A172 (cell line): ENCODE results near the gene NUP160. TPM values are rescaled to one million over a fixed set of nuclear protein-coding genes. Genes with fewer than 3 reads are reported as not detected.
"Not testable (repeated sequence)": the region's sequence is repeated elsewhere in the genome, so short reads cannot be mapped to it uniquely, and the experiment has no call there.

Source experiments
- DNase-seq: peaks from one replicate; pipeline ENCODE4 v3.0.0-alpha.2; 2015; ENCODE audit warnings: low spot score
- total RNA-seq: library from RNA; depleted of rRNA; stranded (reverse); fragments of >200 nt; shearing (Covaris generic); gene quantifications from 2 replicates; pipeline ENCODE4 v1.2.3, GENCODE V29; 2014

Gene NUP160
- total RNA-seq, 1 experiment from 2014 or later, result 42.3 TPM

GRCh38 chr11:47861728-47862127 is 13.6 kb upstream of the NUP160 start:
- peak; percentile 79 for DNase-seq

GRCh38 chr11:47860536-47860935 is 12.4 kb upstream of the NUP160 start:
- no peak for DNase-seq

DNA sequence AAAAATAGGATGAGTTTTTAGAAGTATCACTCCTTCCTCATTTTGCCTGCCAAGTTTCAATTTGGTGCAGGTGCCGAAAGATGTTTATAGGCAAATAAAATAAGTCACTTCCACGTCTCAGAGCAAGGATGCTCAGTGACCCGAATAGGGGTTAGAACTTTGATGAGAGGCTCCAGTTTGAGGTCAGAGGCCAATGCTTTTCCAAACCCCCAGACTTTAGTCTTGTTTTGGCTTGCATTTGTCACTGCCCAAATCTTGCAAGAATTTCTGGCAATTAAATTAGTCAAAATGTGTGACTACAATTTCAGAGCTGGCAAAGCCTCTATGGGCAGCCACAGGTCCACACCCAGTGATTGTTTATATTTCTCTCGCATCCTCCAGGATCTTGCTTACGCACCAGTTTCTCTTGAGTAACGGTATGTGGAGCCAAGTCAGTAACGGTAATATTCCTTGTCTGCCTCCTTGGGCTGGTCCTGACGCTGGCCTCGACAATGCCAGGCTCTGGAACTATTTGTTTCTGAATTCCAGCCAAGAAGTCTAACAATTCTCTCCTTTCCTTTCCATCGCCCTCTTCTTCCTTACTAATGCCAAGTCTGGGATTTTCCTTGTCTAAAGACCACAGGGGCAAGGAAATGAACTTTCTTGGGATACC is 9.9 kb upstream of the NUP160 start:
- DNase-seq, result peak; percentile 89

DNA sequence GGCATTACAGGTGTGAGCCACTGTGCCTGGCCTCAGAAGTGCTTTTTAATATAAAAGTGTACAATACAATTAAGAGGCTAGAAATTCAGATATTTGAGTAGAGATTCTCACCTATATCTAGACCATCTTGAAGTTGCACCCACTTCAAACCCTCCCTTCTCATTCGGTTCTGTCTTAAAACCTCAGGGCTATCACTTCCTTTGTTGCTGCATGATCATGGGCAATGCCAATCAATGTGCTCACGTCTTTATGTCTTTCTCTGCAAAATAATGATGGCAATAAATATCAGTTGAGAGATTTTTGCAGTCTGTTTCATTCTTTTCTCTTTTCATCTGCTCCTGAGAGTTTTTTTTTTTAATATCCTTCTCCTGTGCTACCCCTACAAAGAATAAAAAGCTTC is 9.3 kb upstream of the NUP160 start:
- no peak for DNase-seq

GRCh38 chr11:47856186-47856585 is 8.0 kb upstream of the NUP160 start:
- peak; percentile 48 for DNase-seq

DNA sequence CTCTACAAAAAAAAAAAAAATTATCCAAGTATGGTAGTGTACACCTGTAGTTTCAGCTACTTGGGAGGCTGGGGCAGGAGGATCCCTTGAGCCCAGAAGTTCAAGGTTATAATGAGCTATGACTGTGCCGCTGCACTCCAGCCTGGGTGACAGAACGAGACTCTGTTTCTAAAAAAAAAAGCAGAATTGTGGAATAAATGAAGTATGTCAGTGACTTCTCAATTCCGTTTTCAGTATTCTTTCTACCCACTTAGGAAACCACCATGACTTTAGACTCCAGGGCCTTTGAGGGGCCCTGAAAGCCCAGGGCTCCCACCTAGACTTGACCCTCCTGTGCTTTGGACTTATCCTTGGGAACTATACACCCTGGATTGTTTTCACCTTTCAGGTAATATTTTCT is 6.5 kb upstream of the NUP160 start:
- DNase-seq, result no peak

DNA sequence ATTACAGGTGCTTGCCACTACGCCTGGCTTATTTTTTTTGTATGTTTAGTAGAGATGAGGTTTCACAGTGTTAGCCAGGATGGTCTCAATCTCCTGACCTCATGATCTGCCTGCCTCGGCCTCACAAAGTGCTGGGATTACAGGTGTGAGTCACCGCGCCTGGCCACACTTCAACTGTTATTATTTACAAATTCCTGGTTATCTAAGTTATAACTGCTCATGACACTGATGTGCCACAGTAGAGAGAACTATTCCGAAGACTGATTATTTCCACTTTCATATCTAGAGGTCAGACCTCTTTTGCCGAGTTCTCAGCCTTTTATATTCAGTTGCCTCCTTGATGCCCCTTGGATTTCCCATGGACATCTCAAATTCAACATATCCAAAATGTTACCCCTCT is 3.9 kb upstream of the NUP160 start:
- DNase-seq, result peak; percentile 52

DNA sequence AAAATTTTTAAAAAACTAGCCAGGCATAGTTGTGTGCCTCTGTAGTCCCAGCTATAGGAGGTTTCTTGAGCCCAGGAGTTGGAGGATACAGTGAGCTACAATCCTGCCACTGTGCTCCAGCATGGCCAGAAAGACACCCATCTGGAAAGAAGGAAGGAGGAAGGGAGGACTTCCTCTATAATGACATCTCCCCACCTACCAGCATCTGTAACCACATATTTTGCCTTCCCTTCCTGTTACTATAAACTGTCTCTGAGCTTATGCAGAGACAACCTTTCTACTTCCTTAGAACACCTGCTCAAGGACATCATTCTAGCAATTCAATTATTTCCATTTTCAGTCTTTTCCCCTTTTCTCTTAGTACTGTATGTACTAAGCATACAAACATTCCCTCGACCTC is 2.2 kb upstream of the NUP160 start:
- DNase-seq, result no peak

- DNase-seq, result no peak
Observed at GRCh38 chr11:47848700-47849155, 578 bp upstream of the NUP160 start.

- no peak for DNase-seq
Observed at GRCh38 chr11:47847537-47847891, 636 bp downstream of the NUP160 start.

GRCh38 chr11:47846998-47847397 is 1.2 kb downstream of the NUP160 start:
- no peak for DNase-seq

DNA sequence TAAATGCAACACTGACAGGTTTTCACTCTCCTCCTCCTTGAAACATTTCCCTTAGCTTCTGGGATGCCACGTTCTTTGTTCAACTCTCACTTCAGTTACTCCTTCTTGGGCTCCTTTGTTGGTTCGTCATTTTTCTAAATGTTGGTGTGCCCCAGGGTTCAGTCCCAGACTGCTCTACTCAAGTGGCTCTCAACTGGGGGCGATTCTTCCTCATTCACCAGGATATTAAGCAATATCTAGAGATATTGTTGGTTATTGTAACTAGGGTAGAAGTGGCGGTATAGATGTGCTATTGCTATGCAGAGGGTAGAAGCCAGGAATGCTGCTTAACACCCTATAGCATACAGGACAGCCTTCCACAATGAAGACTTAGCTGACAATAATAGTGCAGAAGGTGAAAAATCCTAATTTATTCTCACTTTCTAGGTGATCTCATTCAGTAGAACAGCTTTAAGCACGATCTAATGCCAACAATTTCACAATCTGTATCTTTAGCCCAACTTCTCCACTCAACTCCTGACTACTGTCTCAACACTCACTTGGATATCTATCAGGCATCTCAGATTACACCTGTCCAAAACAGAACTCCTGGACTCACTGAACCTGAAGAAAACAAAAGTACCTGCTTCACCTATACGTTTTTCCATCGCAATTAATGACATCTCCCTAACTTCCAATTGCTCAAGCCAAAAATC is 4.6 kb downstream of the NUP160 start:
- no peak for DNase-seq

DNA sequence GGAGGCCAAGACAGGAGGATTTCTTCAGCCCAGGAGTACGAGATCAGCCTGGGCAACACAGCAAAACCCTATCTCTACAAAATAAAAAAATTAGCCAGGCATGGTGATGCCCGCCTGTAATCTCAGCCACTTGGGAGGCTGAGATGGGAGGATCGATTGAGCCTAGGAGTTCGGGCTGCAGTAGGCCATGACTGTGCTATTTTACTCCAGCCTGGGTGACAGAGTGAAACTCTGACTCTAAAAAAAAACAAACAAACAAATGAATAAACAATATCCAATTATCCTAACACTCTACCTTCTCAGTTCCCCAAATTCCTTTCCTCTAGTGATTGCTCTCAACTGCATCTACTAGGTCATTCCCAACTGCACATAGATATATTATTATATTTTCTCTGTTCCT is 5.4 kb downstream of the NUP160 start:
- no peak for DNase-seq

GRCh38 chr11:47837929-47838328 is 10.2 kb downstream of the NUP160 start:
- DNase-seq, result no peak

GRCh38 chr11:47837292-47837691 is 10.9 kb downstream of the NUP160 start:
- no peak for DNase-seq

- not testable (repeated sequence) for DNase-seq
Observed at GRCh38 chr11:47830013-47830412, 18.1 kb downstream of the NUP160 start.

- DNase-seq, result no peak
Observed at GRCh38 chr11:47828284-47828683, 19.9 kb downstream of the NUP160 start.

- not testable (repeated sequence) for DNase-seq
Observed at GRCh38 chr11:47822664-47823063, 25.5 kb downstream of the NUP160 start.

- no peak for DNase-seq
Observed at GRCh38 chr11:47819743-47820142, 28.4 kb downstream of the NUP160 start.

DNA sequence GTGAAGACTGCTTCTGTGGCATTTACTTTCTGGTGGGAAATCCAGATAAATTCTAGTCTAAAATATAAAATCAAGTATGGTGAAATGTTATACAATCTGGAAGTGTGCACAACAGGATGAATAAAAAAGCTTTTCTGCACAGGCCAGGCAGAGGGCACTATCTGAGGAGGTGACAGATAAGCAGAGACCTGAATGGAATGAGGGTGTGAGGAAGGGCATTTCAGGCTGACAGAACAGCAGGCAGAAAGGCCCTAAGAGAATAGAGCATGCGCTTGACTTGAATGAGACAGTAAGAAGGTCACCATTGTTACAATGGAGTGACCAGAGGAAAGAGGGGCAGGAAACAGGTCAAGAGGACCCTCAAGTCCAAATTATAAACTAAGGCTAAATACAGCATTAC is 47.4 kb downstream of the NUP160 start:
- DNase-seq, result no peak

DNA sequence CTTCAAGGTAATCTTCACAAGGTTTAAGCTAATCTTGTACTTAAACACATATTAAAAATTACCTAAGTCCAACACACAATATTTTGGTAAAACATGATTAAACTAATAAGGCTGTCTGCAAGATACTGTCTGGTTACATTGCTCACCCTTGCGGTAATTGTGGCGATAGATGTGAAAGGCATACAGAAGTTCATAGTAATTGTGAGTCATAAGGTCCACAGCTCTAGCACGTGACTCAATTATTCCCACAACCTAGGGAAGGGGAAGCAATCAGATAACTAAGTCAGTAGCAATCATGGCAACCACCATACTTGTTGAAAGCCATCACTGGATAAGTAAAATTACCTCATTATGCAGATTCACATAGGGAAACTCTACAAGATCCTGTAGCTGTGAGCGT is 50.5 kb downstream of the NUP160 start:
- peak; percentile 91 for DNase-seq

DNA sequence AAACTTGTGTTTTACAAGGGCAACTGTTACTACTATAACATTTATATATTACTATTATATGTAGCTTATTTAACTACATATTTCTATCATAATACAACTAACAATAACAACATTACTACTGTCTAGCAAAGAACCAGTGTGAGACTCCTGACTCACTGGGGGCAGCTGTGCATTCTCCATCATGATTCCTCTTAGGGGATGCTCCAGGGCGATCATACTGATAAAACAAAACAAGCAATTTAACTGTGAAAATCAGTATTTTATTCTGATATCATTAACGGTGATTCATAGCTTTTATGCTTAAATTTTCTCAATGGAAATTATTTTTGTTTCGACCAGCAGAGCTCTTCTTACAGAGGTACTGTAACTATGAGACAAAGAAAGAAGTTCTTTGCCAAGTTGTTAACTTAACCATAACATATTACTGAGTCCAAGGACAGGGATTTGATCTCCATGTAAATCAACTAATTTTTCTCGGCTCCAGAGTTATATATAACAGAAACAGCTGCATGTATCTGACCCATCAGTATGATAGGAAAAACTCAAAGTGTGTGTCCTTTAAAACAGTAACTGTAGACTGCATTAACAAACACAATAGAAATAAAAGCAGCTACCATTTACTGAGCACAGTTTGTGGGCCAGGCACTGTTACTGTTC is 56.2 kb downstream of the NUP160 start:
- DNase-seq, result no peak

DNA sequence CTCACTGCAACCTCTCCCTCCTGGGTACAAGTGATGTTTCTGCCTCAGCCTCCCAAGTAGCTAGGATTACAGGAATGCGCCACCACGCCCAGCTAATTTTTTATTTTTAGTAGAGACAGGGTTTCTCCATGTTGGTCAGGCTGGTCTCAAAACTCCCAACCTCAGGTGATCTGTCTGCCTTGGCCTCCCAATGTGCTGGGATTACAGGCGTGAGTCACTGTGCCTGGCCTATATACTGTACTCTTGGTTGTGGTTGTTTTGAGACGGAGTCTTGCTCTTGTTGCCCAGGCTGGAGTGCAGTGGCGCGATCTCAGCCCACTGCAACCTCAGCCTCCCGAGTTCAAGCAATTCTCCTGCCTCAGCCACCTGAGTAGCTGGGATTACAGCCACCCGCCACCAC is 58.1 kb downstream of the NUP160 start:
- not testable (repeated sequence) for DNase-seq
